Keratinocyte (primary cell): ENCODE measurements around the gene ANO10. TPM values are rescaled to one million over a fixed set of nuclear protein-coding genes. Genes with fewer than 3 reads are reported as not detected.

Source experiments
- DNase-seq: peaks from one replicate; pipeline ENCODE4 v3.0.0-alpha.2; 2011; ENCODE audit warnings: low read depth, missing footprints, low spot score
- FAIRE-seq: peaks from 2 replicates; lab custom pipeline; 2011; peaks lifted over from hg19 to GRCh38; lab: Jason Lieb, UNC
- H2AFZ ChIP-seq: 2 replicates; pipeline ENCODE4 v1.6.0; 2012; ENCODE audit warnings: low read length, control low read depth, inconsistent platforms; ENCODE audit not compliant: control insufficient read depth
- H3K27ac ChIP-seq: 2 replicates; pipeline ENCODE4 v1.5.1; 2011; ENCODE audit warnings: low read length; ENCODE audit not compliant: control insufficient read depth, insufficient read depth
- H3K27me3 ChIP-seq: 3 replicates; pipeline ENCODE4 v1.6.0; 2011; ENCODE audit warnings: low read length; ENCODE audit not compliant: control insufficient read depth, insufficient read depth; ENCODE audit errors: extremely low read depth
- H3K36me3 ChIP-seq, 2 experiments: 2 replicates in 1 of 2; 3 replicates in 1 of 2; pipeline ENCODE4 v1.5.1; 2011; ENCODE audit warnings: low read length in 2 of 2, mild to moderate bottlenecking in 1 of 2; ENCODE audit not compliant: control insufficient read depth in 2 of 2, insufficient read depth in 2 of 2; ENCODE audit errors: extremely low read depth in 1 of 2
- H3K4me1 ChIP-seq: 3 replicates; pipeline ENCODE4 v1.5.1; 2011; ENCODE audit warnings: low read length; ENCODE audit not compliant: control insufficient read depth, insufficient read depth; ENCODE audit errors: extremely low read depth
- H3K4me2 ChIP-seq: 3 replicates; pipeline ENCODE4 v1.6.0; 2011; ENCODE audit warnings: low read depth, low read length; ENCODE audit not compliant: control insufficient read depth, insufficient read depth; ENCODE audit errors: extremely low read depth
- H3K4me3 ChIP-seq, 3 experiments: fragments of 200-600 bp in 1 of 3; sonication (generic) in 1 of 3; 2 replicates in 2 of 3; 3 replicates in 1 of 3; pipeline ENCODE4 v1.5.1; 2011 to 2016; ENCODE audit warnings: low read length in 3 of 3, mild to moderate bottlenecking in 3 of 3, control low read depth in 2 of 3, inconsistent platforms in 1 of 3, low read depth in 1 of 3, mixed read lengths in 1 of 3, mixed run types in 1 of 3, moderate library complexity in 1 of 3; ENCODE audit not compliant: control insufficient read depth in 2 of 3, insufficient read depth in 2 of 3; ENCODE audit errors: extremely low read depth in 1 of 3
- H3K79me2 ChIP-seq: 2 replicates; pipeline ENCODE4 v1.6.0; 2012; ENCODE audit warnings: low read length; ENCODE audit not compliant: control insufficient read depth, insufficient read depth
- H3K9ac ChIP-seq: 3 replicates; pipeline ENCODE4 v1.6.0; 2011; ENCODE audit warnings: low read length; ENCODE audit not compliant: control insufficient read depth, insufficient read depth; ENCODE audit errors: extremely low read depth
- H3K9me1 ChIP-seq: 3 replicates; pipeline ENCODE4 v1.6.0; 2011; ENCODE audit warnings: low read length; ENCODE audit not compliant: control insufficient read depth, insufficient read depth; ENCODE audit errors: extremely low read depth
- H3K9me3 ChIP-seq: 2 replicates; pipeline ENCODE4 v1.5.1; 2012; ENCODE audit warnings: low read depth, low read length; ENCODE audit not compliant: control insufficient read depth
- H4K20me1 ChIP-seq: 3 replicates; pipeline ENCODE4 v1.6.0; 2011; ENCODE audit warnings: low read length; ENCODE audit not compliant: control insufficient read depth, insufficient read depth; ENCODE audit errors: extremely low read depth
- EZH2 ChIP-seq: IDR thresholded peaks from one replicate; pipeline ENCODE4 v1.6.1; 2012; ENCODE audit warnings: inconsistent platforms, mild to moderate bottlenecking, low read length, moderate library complexity
- dilution Hi-C: fragments of 300-500 bp; cut with MboI; formaldehyde crosslinking; loops from one replicate; pipeline ENCODE4 v1.7.0; 2020; ENCODE audit warnings: low sequenced_read_pairs; ENCODE audit not compliant: extremely low pct_ligation_motif_present
- polyA plus RNA-seq, 5 experiments: library from polyadenylated mRNA; depleted of rRNA in 3 of 5; stranded (reverse) in 3 of 5; stranded (forward) in 1 of 5; unstranded in 1 of 5; fragments of >200 nt; gene quantifications; 1 replicate in 1 of 5; 2 replicates in 3 of 5; 3 replicates in 1 of 5; pipeline versions ENCODE4 v1.2.1 to v1.2.3, GENCODE V29; 2011 to 2012; ENCODE audit warnings: missing spikeins in 2 of 5, low read depth in 1 of 5, low replicate concordance in 1 of 5
- TF ChIP-seq, protein P1 (sequence below), 3 experiments: IDR thresholded peaks in 1 of 3; conservative IDR thresholded peaks in 1 of 3; optimal IDR thresholded peaks in 1 of 3; 2 replicates in 2 of 3; 3 replicates in 1 of 3; pipeline versions ENCODE3 to v1.5.1; 2011; ENCODE audit warnings: low read length in 3 of 3, mild to moderate bottlenecking in 3 of 3, moderate library complexity in 2 of 3, control low read depth in 1 of 3, inconsistent platforms in 1 of 3; ENCODE audit not compliant: insufficient read depth in 2 of 3; ENCODE audit errors: extremely low read depth in 1 of 3

ANO10 gene
- polyA plus RNA-seq, 1 donor (not counting 4 experiments of a cell fraction or from before 2014, with no cell fraction given): 48.8 TPM

DNA sequence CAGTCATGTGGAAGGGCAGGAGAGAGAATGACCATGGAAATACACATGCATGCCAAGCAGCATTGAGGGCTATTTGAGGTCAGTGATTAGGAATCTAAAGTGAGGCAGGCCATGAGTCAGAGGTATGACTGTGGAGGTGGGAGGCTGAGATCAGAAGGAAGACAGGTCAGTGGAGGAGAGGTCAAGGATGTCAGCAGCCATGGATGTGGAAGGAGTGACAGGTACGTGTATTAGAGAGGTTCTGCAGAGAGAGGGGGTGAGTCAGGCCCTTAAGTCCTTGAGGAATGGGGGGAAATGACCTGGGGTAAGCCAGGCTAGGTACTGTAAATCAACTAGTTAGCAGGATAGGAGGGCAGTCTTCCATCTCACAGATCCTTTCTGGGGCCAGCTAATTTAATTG is 166.6 kb downstream of the ANO10 start:
- DNase-seq: no peak
- no peak for FAIRE-seq
- H3K4me3 ChIP-seq: no peak overlapping the region
- no peaks in the 10 kb centered on the region for H3K27me3 ChIP-seq
- no peaks in the 10 kb centered on the region for H3K79me2 ChIP-seq
- no peaks in the 10 kb centered on the region for H4K20me1 ChIP-seq
- H3K4me1 ChIP-seq: no peaks in the 10 kb centered on the region
- no peak overlapping the region for H2AFZ ChIP-seq
- no peak overlapping the region for H3K27ac ChIP-seq
- H3K9me3 ChIP-seq: no peaks in the 10 kb centered on the region
- H3K36me3 ChIP-seq: no peaks in the 10 kb centered on the region
- dilution Hi-C loops: no loop called here
- no peak overlapping the region for H3K4me2 ChIP-seq
- TF ChIP-seq, protein P1, sequence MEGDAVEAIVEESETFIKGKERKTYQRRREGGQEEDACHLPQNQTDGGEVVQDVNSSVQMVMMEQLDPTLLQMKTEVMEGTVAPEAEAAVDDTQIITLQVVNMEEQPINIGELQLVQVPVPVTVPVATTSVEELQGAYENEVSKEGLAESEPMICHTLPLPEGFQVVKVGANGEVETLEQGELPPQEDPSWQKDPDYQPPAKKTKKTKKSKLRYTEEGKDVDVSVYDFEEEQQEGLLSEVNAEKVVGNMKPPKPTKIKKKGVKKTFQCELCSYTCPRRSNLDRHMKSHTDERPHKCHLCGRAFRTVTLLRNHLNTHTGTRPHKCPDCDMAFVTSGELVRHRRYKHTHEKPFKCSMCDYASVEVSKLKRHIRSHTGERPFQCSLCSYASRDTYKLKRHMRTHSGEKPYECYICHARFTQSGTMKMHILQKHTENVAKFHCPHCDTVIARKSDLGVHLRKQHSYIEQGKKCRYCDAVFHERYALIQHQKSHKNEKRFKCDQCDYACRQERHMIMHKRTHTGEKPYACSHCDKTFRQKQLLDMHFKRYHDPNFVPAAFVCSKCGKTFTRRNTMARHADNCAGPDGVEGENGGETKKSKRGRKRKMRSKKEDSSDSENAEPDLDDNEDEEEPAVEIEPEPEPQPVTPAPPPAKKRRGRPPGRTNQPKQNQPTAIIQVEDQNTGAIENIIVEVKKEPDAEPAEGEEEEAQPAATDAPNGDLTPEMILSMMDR (optimal IDR thresholded peaks at IDR 0.05 in 1 of 3, IDR thresholded peaks at IDR 0.05 in 1 of 3, conservative IDR thresholded peaks at IDR 0.05 in 1 of 3; ENCODE audit: extremely low read depth in 1 of 3, insufficient read depth in 2 of 3, low read length in 3 of 3): no peak
- TF ChIP-seq EZH2: no peak
- no peaks in the 10 kb centered on the region for H3K9me1 ChIP-seq
- no peak overlapping the region for H3K9ac ChIP-seq

DNA sequence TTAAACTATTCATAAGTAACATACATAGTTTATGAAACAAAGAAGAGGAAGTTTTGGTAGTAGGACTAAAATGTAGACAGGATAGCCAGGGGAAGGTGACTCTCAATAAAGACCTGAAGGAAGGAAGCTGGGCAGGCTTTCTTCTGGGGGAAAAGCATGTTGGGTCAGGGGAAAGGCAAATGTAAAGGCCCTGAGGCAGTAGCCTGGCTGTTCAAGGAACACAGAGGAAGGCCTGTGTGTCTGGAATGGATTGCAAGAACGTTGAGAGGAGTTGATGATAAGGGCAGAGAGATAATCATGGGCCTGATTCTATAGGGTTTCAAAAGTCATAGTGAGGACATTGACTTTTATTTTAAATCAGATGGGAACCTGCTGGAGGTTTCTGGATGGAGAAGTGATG is 167.8 kb downstream of the ANO10 start:
- dilution Hi-C loops: no loop called here
- Histone ChIP-seq H3K4me2 (no peak overlapping the region), H3K4me1 (no peaks in the 10 kb centered on the region), H3K27me3 (no peaks in the 10 kb centered on the region), H4K20me1 (no peaks in the 10 kb centered on the region), H3K4me3 (no peak overlapping the region), H3K36me3 (no peaks in the 10 kb centered on the region), H3K9me3 (no peaks in the 10 kb centered on the region), H3K79me2 (no peaks in the 10 kb centered on the region), H3K27ac (no peak overlapping the region), H3K9ac (no peak overlapping the region), H2AFZ (no peak overlapping the region), H3K9me1 (no peaks in the 10 kb centered on the region)
- no peak for TF ChIP-seq EZH2
- TF ChIP-seq, protein P1 (optimal IDR thresholded peaks at IDR 0.05 in 1 of 3, IDR thresholded peaks at IDR 0.05 in 1 of 3, conservative IDR thresholded peaks at IDR 0.05 in 1 of 3; ENCODE audit: extremely low read depth in 1 of 3, insufficient read depth in 2 of 3, low read length in 3 of 3): no peak
- DNase-seq: no peak
- no peak for FAIRE-seq
